GM21381 (cell line): ENCODE data around the gene LRRC4C.
A peak's percentile ranks its signal among the peaks of the same experiment; 100 is the strongest.

ENCODE experiments used
- ATAC-seq: cut with Tn5 transposase; IDR thresholded peaks from one replicate; pipeline ENCODE4 v1.9.1; 2021; ENCODE audit warnings: mild to moderate bottlenecking, moderate library complexity; ENCODE audit not compliant: unreplicated experiment

Gene LRRC4C

GRCh38 chr11:41333357-41333756 lies 126.1 kb downstream of the LRRC4C start:
- no peak for ATAC-seq

- ATAC-seq, result no peak
Measured at GRCh38 chr11:41328324-41328723, 131.1 kb downstream of the LRRC4C start.

- no peak for ATAC-seq
Measured at GRCh38 chr11:41323446-41323845, 136.0 kb downstream of the LRRC4C start.

- no peak for ATAC-seq
Measured at GRCh38 chr11:41320653-41321052, 138.8 kb downstream of the LRRC4C start.

- ATAC-seq, result no peak
Measured at GRCh38 chr11:41320238-41320637, 139.2 kb downstream of the LRRC4C start.

GRCh38 chr11:41319434-41319833 lies 140.0 kb downstream of the LRRC4C start:
- no peak for ATAC-seq

- ATAC-seq, result no peak
Measured at GRCh38 chr11:41316751-41317150, 142.7 kb downstream of the LRRC4C start.

GRCh38 chr11:41313226-41313625 lies 146.2 kb downstream of the LRRC4C start:
- no peak for ATAC-seq

GRCh38 chr11:41309716-41310115 lies 149.7 kb downstream of the LRRC4C start:
- ATAC-seq, result no peak

GRCh38 chr11:41309111-41309522 lies 150.3 kb downstream of the LRRC4C start:
- ATAC-seq, result peak; percentile 75

GRCh38 chr11:41308286-41308685 lies 151.2 kb downstream of the LRRC4C start:
- ATAC-seq, result no peak

- ATAC-seq, result no peak
Measured at GRCh38 chr11:41307296-41308080, 152.0 kb downstream of the LRRC4C start.

GRCh38 chr11:41306431-41306830 lies 153.0 kb downstream of the LRRC4C start:
- no peak for ATAC-seq

- no peak for ATAC-seq
Measured at GRCh38 chr11:41301023-41301422, 158.4 kb downstream of the LRRC4C start.

- no peak for ATAC-seq
Measured at GRCh38 chr11:41289408-41289807, 170.0 kb downstream of the LRRC4C start.

- ATAC-seq, result no peak
Measured at GRCh38 chr11:41286751-41287150, 172.7 kb downstream of the LRRC4C start.

- ATAC-seq, result no peak
Measured at GRCh38 chr11:41284354-41284753, 175.1 kb downstream of the LRRC4C start.

GRCh38 chr11:41283191-41283930 lies 176.1 kb downstream of the LRRC4C start:
- no peak for ATAC-seq

- no peak for ATAC-seq
Measured at GRCh38 chr11:41282395-41282794, 177.1 kb downstream of the LRRC4C start.

GRCh38 chr11:41281131-41281742 lies 178.2 kb downstream of the LRRC4C start:
- no peak for ATAC-seq

- ATAC-seq, result no peak
Measured at GRCh38 chr11:41274831-41275230, 184.6 kb downstream of the LRRC4C start.

GRCh38 chr11:41273908-41274307 lies 185.5 kb downstream of the LRRC4C start:
- no peak for ATAC-seq
